ENCODE data around the gene CYFIP2. TPM values are rescaled to one million over a fixed set of nuclear protein-coding genes. Genes with fewer than 3 reads are reported as not detected.

The CYFIP2 gene
- total and polyA plus RNA-seq, 4 donors: 24.9 to 46.3 (median 37.0) TPM

GRCh38 chr5:157357823-157358222 is 91.9 kb downstream of the CYFIP2 start:
- peaks cover 0 to 9% (median 0%) of the 10 kb centered on the region in 4 donors for H3K36me3 ChIP-seq (ENCODE audit: control insufficient read depth in 4 of 4, insufficient read depth in 4 of 4, low read length in 4 of 4)
- WGBS, 2 donors: 88% methylated on average over 6 of the region's 6 CpGs

GRCh38 chr5:157358871-157359270 is 92.9 kb downstream of the CYFIP2 start:
- Histone ChIP-seq H3K27ac (ENCODE audit: low read depth in 1 of 2, low read length in 1 of 2) (no peak overlapping the region), H3K27me3 (ENCODE audit: control insufficient read depth in 3 of 3, insufficient read depth in 3 of 3, low read length in 2 of 3) (no peaks in the 10 kb centered on the region), H3K4me3 (no peak overlapping the region), H3K9me3 (ENCODE audit: control insufficient read depth in 4 of 4, insufficient read depth in 3 of 4, low read length in 3 of 4) (no peaks in the 10 kb centered on the region), H3K4me1 (ENCODE audit: control insufficient read depth in 5 of 5, insufficient read depth in 5 of 5, low read length in 5 of 5) (no peaks in the 10 kb centered on the region), H3K9ac (ENCODE audit: insufficient read depth in 1 of 2, low read length in 2 of 2) (no peak overlapping the region), H3K36me3 (ENCODE audit: control insufficient read depth in 4 of 4, insufficient read depth in 4 of 4, low read length in 4 of 4) (peaks cover 0 to 11% (median 0%) of the 10 kb centered on the region in 4 donors)
- WGBS, 2 donors: 94 to 97% methylated on average over 4 of the region's 4 CpGs
- no peak for TF ChIP-seq CTCF (IDR thresholded peaks at IDR 0.05; ENCODE audit: control extremely low read depth, extremely low read depth)
- no peak for ATAC-seq (ENCODE audit: insufficient read depth, low FRiP score)
- no peak for DNase-seq

More at GRCh38 chr5:157357823-157358222, 91.9 kb downstream of the CYFIP2 start:
- H3K9ac ChIP-seq (ENCODE audit: insufficient read depth in 1 of 2, low read length in 2 of 2): no peak overlapping the region
- H3K4me1 ChIP-seq (ENCODE audit: control insufficient read depth in 5 of 5, insufficient read depth in 5 of 5, low read length in 5 of 5): no peaks in the 10 kb centered on the region
- no peak overlapping the region for H3K27ac ChIP-seq (ENCODE audit: low read depth in 1 of 2, low read length in 1 of 2)
- no peak for ATAC-seq (ENCODE audit: insufficient read depth, low FRiP score)
- no peak for DNase-seq
- no peak overlapping the region for H3K4me3 ChIP-seq
- TF ChIP-seq CTCF (IDR thresholded peaks at IDR 0.05; ENCODE audit: control extremely low read depth, extremely low read depth): no peak
- no peaks in the 10 kb centered on the region for H3K27me3 ChIP-seq (ENCODE audit: control insufficient read depth in 3 of 3, insufficient read depth in 3 of 3, low read length in 2 of 3)
- no peaks in the 10 kb centered on the region for H3K9me3 ChIP-seq (ENCODE audit: control insufficient read depth in 4 of 4, insufficient read depth in 3 of 4, low read length in 3 of 4)

- 95 to 98% methylated on average over 2 of the region's 2 CpGs for WGBS, 2 donors
- no peaks in the 10 kb centered on the region for H3K27me3 ChIP-seq (ENCODE audit: control insufficient read depth in 3 of 3, insufficient read depth in 3 of 3, low read length in 2 of 3)
- no peak overlapping the region for H3K27ac ChIP-seq (ENCODE audit: low read depth in 1 of 2, low read length in 1 of 2)
- DNase-seq (no peak), ATAC-seq (ENCODE audit: insufficient read depth, low FRiP score) (no peak)
- no peaks in the 10 kb centered on the region for H3K9me3 ChIP-seq (ENCODE audit: control insufficient read depth in 4 of 4, insufficient read depth in 3 of 4, low read length in 3 of 4)
- peaks cover 0 to 11% (median 0%) of the 10 kb centered on the region in 4 donors for H3K36me3 ChIP-seq (ENCODE audit: control insufficient read depth in 4 of 4, insufficient read depth in 4 of 4, low read length in 4 of 4)
- H3K4me1 ChIP-seq (ENCODE audit: control insufficient read depth in 5 of 5, insufficient read depth in 5 of 5, low read length in 5 of 5): no peaks in the 10 kb centered on the region
- H3K4me3 ChIP-seq: no peak overlapping the region
- H3K9ac ChIP-seq (ENCODE audit: insufficient read depth in 1 of 2, low read length in 2 of 2): no peak overlapping the region
- no peak for TF ChIP-seq CTCF (IDR thresholded peaks at IDR 0.05; ENCODE audit: control extremely low read depth, extremely low read depth)
Measured at GRCh38 chr5:157359356-157360055, 93.6 kb downstream of the CYFIP2 start.

Measured in lung (tissue), 12 donors.